CD4-positive, alpha-beta T cell treated with Interleukin-17A for 4 hours (primary cell): Measurements from ENCODE around the gene PAX5.

Experiments used
- DNase-seq: peaks from one replicate; pipeline ENCODE4 v3.0.0-alpha.2; 2020; ENCODE audit warnings: mixed read lengths

Gene PAX5

DNA sequence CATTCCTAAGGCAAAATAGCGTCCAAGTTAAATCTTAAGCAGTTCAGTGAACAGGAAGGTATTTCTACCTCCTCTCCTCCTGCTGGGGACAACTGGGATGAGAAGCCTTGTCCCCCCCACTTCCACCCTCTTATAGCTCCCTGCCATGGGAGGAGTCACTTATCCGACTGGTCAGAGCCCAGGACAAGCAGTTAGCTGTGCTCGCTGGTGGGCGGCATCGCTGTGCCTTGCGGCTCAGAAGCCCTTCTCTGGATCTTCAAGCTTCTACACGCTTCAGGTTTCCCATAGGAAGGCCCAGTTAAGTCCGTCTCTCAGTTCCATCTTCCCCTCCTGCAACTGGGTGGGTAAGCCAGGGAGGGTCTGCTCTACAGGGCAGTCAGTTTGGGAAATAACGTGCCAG is 77.2 kb downstream of the PAX5 start:
- DNase-seq = no peak

DNA sequence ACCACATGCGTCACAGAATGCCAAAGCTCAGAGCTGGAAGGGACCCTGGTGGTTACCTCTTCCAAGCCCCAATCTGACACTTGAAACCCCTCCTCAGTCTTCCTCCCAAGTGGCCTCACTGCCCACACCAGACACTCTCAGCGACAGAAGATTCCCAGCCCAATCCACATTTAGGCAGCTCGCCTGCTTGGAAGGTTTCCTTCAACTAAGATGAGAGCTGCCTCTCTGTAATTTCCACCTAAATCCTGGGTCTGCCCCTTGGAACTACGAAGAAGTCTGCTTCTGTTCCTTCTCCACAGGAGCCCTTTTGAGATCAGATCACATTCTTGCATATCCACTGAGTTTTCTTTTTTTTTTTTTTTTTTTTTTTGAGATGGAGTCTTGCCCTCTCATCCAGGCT is 83.7 kb downstream of the PAX5 start:
- DNase-seq = no peak

DNA sequence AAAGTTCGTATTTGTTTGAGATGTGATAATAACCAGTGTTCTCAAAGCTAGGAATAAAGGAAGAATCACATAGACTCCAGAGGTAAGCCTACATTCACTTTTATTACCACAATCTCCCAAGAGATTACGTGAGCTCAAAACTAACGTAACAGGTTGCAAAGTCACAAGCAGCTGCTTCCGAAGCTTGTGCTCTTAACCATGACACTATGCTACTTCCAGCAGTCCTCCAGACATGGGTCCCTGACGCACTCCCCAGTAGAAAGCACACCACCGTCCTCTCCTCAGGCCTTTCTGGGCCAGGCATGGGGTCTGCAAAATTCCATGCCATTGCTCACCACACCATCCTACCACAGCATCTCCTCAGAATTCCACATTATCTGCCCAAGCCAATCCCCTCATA is 84.6 kb downstream of the PAX5 start:
- DNase-seq = no peak

DNA sequence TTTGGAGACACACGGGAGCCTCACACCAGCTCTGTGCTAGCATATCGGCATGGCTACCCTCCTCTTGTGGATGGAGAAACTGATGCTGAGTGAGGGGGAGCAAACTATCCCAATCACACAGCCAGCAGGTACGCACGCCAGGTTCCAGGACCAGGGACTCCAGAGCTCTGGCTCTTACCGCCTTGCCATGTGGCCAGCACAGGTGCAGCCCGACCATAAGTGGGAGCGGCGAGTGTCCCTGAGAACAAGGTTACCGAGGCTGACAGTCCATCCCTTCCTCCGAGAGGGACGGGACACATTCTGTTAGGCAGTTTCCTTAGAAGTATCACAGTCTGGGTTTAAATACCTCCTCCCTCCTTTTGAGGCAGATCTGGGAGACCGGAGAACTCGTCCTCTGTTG is 86.0 kb downstream of the PAX5 start:
- DNase-seq = no peak

DNA sequence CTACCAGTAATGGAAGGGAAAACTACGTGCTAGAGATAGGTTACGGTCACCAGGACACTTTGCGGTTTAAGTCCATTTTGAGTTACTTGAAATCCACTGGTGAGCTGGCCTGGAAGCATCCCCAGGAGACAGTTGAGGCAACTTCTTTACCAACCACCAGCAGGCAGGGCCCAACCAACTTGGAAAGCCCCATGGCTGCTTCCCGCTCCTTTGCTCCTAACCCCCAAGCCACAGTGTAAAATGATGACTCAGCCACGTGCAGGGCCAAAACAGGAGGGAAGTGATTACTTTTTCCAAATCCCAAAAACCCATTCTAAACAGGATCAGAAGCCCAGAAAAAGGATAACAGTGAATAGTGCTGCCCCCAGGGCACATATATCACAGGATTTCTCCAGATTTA is 87.4 kb downstream of the PAX5 start:
- DNase-seq = no peak

DNA sequence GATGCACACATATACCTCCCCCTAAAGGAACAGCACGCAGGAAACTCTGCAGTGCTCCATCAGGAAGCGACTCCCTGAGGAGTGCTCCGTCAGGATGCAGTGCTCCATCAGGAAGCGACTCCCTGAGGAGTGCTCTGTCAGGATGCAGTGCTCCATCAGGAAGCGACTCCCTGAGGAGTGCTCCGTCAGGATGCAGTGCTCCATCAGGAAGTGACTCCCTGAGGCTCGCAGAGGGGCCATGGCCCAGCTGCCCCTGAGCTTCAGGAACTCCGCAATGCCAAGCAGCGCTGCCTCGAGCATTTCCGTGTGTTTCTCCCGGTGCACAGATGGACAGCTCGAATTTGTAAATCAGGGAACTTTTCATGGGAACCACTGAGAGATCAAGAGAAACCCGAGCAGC is 88.1 kb downstream of the PAX5 start:
- DNase-seq = no peak

DNA sequence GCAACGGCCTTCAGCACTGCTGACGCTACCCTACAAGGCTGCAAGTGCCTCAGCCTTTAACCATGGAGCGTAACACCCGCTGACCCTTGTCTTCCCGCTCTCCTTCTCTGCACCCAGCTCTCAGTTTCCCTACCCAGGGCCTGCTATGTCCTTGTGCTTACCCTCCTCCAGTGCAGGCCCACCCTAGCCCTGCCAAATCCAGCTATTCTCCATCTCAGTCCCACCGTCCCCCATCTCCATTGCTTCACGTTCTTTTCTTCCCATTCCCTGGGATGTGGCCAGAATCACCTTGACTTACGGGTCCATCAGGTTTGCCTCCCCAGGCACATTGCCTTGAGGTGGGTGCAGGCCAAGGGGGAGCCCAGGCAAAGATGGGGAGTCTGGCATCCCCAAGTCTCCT is 91.2 kb downstream of the PAX5 start:
- DNase-seq = no peak

DNA sequence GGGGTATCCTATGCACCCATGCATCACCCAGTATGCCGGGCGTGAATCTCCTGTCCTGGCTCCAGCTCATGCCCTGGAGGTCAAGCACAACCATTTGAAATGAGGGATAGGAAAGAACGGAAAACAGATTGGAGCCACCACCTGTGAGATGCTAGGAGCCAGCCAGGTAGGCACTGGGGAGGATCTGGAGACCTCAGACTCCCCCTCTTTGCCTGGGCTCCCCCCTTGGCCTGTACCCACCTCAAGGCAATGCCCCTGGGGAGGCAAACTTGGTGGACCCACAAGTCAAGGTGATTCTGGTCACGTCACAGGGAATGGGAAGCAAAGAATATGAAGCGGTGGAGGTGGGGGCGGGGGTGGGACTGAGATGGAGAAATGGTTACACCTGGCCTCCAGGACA is 92.6 kb downstream of the PAX5 start:
- DNase-seq = no peak

DNA sequence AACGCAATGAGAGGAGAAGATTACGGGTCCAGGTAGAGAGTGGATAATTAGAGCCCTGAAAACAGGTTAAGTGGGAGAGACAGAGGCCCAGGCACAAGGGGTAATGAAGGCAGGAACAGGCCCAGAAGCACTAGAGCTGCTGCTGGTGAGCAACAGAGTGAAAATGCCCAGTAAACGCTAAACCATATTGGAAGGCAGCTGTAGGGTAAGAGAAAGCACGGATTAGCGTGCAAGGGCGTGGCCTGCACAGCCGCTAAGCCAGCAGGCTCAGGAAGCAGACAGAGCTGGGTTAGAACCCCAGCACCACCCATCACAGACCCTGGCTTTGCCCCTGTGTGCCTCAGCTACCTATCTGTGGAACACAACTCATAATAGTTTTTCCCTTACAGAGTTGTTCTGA is 93.2 kb downstream of the PAX5 start:
- no peak for DNase-seq

DNA sequence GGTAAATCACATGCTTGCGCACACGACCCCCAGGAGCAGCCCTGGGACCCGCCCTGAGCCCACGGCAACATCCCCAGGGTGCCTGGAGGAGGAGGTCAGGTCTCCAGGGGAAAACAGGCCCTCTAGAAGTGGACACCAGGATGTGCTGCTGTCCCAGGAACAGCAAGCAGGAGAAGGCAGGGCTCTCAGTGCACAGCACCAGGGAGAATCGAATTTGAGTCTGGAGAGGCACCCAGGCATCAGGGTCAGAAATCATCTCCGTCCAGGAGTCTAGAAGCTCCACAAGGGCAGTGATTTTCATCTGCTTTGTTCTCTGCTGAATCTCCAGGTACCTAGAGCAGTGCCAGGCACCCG is 93.6 kb downstream of the PAX5 start:
- DNase-seq = no peak

DNA sequence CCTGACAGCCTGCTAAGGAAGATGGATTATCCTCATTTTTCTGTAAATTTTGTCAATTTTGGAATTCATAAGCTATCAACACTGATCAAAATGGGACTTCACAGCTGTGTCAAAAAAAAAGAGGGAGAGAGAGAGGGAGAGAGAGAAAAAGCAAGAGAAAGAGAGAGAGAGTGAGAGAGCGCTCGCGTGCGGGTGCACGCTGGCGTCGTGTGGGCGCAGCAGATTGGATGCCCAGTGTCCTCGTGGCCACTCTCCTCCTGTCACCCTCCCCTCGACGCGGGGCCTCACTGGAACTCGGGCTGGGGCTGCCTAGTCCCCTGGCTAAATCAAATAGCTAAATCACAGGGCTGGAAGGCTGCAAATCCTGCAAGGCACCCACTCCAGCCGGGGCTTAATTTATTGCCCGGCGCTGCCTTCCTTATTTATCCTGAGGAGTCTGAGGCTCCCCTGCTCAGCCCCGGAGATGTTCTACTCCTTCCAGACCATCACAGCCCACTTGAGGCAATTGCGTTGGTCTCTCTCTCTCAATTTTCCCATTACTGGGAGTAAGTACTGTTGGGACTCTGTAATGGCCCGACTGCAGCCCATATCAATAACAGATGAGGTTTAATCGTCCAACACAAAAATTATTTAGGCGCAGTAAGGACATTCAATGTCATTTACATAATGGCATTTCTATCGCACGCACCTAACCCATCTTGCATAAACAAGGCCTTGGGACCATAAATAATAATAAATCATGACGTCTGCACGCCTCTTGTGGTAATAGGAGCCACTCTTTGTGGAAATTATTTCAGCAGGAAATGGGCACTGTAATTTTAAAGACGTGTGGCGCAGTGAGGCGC is 94.2 kb downstream of the PAX5 start:
- DNase-seq = no peak

DNA sequence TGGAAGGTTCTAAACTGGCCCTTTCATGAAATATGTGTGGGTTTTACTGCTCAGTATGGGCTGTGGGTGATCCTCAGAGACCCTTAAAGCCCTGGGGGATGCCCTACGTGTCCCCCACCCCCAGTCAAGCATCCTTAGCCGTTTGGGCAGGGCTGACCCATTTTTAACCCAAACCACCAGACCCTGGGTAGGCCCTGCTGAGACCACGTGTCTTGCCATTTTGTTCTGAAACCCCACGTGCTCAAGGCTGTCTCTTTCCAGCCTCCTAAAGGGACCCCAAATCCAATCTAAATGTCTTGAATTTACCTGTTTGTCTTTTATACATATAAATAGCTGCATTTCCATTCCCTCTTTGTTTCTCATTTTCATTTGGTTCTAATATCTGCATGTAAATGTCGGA is 94.9 kb downstream of the PAX5 start:
- no peak for DNase-seq

DNA sequence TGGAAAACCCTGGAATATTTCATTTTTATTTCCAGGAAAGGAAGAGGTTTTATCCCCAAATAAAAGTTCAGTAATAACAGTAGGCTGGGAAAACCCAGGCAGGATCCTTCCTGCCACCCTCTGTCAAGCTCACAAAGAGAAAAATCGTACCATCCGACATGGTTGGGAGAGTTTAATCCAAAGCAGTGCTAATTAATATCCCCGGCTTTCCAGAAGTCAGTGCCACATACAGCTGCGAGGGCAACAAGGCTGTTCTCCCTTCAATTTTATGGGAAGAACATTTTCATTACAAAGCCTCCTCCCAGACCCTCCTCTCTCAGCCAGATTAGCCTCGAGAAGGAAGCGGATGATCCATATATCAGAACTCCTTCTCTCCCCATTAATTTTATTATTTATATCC is 95.5 kb downstream of the PAX5 start:
- no peak for DNase-seq

DNA sequence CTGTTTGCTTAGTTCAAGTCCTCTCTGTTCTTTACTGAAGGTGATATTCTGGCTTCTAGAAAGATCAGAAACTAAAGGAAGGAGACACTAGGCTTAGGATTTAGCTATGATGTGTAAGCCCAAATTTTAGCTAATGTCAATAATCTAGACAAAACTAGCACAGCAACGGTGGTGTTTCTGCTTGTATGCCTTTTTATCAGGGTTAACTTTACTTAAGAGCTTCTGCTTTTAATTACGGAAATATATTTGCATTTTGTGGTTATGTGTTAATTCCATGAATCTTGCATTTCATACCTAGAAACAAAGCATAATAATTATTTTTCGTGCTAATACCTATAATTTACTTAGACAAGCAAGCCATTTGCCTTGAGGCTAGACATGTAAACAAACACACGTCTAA is 96.1 kb downstream of the PAX5 start:
- no peak for DNase-seq

DNA sequence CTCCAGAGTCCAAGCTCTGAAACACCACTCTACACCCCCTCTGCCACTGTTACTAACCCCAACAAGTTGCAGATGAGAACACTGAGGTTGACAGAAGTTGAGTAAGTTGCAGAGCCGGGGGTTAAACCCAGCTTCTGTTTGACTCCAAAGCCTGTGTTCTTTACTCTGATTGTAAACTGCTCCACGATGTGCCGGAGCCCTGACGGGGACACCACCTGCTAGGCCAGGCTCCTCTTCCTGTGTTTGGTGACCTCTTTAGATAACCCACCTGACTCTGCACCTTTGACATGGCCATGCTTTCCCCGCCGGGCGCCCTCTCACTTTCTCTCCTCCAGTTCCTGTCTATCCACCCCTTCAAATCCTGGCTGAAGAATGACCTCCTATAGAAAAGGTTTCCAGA is 96.7 kb downstream of the PAX5 start:
- DNase-seq = no peak

DNA sequence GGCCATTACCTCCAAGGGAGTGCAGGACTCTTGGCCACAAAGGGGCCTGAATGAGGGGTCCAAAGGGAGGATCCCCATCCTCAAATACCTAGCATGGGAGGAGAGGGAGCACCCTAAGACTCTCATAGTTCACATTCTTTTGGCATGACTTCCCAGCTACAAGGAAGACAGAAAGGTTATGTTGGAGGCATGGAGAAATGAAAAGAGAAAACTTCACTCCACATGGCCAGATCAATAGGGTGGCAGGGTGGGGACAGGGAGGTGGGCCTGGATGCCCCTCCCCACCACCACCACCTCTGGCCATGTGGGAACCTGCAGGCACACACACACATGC is 97.6 kb downstream of the PAX5 start:
- DNase-seq = no peak

DNA sequence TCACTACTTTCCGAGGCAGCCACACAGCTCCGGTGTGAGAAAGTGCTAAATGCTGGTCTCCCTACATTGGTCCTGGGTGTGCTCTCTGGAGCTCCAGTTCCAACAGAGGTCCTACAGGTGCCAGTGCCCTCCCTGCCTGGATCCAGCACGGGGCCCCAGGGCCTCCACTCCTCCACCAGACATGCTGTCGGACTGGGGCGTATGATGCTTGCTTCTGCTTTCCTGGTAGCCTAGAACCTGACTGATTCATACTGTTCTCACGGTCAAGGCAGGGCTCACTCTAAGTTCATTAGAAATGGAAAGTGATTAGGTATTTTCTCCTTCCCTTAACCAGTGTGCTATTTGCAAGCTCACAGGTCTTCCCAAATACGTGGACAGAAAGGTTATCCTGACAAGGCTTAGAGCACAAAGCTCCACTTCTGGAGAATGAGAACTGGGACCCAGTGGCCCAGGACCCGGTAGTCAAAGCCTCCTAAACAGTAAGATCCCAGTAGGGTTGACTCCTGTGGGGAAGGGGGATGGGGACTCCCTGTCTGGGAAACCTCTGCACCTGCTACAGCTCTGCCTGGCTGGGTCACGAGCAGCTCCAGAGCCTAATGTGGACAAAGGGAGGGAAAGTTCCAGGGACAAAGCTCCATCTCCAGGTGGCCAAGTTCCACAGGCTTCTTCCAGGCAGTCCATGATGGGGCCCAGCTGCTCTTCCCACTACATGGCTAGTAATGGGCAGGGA is 98.1 kb downstream of the PAX5 start:
- DNase-seq = no peak

DNA sequence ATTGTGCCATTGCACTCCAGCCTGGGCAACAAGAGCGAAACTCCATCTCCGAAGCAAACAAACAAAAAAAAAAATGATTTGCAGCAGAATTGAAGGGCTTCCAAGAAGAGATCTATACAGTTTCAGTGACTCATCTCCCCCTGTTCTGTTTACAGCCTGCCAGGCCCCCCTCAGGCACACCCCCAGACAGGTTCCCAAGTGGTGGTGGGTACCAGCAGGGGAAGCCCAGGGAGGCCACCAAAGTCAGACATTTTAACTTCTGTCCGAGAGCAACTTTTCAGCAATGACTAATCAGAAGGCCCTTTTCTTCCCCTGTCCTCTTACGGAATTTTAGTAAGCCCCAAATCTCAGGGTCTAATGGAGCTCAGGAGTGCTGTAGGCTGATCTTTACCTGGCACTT is 98.7 kb downstream of the PAX5 start:
- DNase-seq = no peak

DNA sequence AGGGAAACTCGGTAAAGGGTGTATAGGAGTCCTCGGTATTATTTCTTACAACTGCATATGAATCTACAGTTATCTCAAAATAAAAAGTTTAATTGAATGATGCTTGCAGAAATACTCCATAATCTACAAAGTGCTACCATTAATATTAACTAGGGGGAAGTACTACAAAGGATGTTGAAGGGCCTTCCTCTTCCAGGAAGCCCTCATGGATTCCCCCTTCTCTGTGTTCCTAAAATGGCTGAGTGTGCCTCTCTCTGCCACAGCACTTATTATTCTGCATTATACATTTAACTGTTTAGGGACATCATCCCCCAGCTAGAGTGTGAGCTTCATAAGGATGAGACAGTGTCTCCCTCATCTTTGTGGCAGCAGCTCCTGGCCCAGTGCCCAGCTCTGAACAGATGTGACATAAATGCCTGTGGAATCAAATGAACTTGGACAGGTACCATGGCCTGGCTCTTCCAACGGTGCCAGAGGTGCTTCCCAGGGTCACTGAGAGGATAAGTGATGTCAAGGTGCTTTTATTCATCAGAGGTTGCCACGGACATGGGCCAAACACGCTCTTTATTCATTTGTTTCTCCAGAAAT is 99.5 kb downstream of the PAX5 start:
- DNase-seq = no peak

DNA sequence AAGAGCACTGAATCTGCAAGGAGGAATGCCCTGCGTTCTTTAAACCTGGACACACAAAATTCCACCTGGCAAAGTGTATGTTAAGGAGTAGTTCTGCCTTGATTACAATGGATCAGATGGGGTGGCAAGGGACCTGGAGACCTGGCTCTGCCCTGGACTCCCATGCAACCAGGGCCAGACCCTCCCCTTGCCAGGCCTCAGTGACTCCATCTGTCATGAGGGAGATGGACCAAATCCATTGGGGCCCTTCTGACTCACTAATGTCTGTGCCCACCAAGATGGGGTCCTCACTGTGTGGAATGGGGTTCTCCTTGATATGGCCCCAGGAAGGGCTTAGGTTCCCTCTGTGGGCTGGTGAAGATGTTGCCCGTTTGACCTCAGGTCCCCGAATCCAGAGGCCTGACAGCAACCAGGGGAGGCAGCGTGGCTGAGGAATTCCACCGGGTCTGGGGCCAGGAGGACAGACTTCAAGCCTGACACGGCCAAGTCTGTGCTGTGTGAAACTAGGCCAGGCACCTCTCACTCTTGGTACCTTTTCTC is 100.3 kb downstream of the PAX5 start:
- DNase-seq = no peak

DNA sequence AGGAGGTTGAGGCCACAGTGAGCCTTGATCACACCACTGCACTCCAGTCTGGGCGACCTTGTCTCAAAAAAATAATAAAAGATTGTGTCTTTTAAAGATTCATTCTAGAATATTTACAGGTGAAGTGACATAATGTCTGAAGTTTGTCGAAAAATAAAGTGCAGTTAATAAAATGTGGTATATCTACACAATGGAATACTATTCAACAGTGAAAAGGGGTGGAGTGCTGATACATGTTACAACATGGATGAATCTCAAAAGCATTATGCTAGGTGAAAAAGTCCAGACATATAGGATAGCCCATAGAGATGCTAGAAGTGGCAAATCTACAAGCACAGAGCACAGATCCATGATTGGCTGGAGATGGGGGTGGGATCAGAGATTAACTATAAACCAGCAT is 101.9 kb downstream of the PAX5 start:
- DNase-seq = no peak

DNA sequence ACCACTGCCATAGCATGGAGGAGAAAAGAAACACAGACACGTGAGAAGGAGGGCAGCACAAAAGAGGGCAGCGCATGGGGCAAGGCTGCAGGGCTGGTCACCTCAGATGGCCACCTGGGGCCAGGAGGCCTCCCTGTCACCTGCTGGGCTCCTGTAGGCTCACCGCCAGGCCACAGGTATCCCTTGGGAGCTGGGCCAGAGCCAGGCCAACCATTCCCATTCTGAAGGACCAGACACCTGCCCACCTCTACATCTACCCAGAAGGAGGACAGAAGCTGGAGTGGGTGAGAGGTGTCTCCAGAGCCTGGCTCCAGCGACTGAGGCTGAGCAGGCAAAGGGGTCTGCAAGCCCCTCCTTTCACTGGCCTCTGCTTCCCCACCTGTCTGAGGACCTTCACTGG is 103.1 kb downstream of the PAX5 start:
- DNase-seq = no peak

DNA sequence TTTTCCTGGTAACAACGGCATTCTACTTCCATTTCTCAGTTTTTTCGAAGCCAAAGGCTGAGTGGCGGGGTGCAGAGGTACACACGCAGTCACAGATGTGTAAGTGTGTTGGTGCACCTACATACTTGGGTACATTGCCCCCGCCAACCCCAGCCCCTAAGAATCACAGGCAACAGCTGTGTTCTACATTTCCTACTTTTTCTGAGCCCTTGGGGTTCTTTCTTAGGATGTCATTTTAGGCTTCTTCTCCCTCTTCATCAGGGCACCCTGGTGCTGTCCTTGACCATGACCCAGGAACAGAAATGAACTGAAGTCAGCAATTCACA is 104.8 kb downstream of the PAX5 start:
- DNase-seq = no peak

DNA sequence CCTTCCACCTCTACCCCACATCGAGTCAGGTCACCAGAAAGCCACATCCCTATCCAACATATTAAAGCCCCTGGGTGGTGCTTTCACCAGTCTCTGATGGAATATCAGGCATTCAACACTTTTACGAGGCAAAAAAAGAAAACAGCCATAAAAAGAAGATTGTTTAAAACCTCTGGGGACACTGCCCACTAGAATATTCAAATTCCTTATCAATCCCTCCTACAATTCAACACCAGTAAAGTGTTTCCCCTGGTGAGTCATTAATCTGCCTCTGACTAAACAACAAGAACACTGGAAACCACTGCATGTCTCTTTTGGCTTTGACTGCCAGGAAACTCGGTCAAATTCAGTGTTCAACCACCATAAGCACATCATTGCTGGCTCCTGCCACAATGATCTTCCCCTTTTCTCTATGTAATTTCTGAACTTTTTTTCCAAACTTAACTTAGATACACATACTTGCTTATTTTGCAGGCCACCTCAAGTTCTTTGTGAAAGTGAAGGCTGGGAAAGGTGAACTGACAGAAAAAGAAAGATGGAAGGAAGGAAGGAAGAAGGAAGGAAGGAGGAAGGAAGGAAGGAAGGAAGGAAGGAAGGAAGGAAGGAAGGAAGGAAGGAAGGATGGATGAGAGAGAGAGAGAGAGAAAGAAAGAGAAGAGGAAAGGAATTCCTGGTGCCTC is 105.3 kb downstream of the PAX5 start:
- DNase-seq = no peak
